GM19193 (cell line): ENCODE results near the gene MLXIPL.

Experiments
- POLR2A ChIP-seq: IDR thresholded peaks from 4 replicates; pipeline ENCODE4 v1.6.1; 2011; ENCODE audit not compliant: insufficient read depth, insufficient read length; ENCODE audit errors: extremely low read depth

MLXIPL gene

GRCh38 chr7:73549176-73549575 lies 75.1 kb downstream of the MLXIPL start:
- TF ChIP-seq POLR2A = no peak

- no peak for TF ChIP-seq POLR2A
Observed at GRCh38 chr7:73547841-73548240, 76.5 kb downstream of the MLXIPL start.

- no peak for TF ChIP-seq POLR2A
Observed at GRCh38 chr7:73544678-73545077, 79.6 kb downstream of the MLXIPL start.
